Heart left ventricle (tissue), 13 donors: Measurements from ENCODE around the gene ARHGAP29.

Experiments used
- POLR2A ChIP-seq, 2 donors: fragments of 450-650 bp; IDR thresholded peaks; one replicate each; pipeline ENCODE4 v1.6.1; 2017; ENCODE audit warnings: antibody characterized with exemption in 2 of 2, mild to moderate bottlenecking in 2 of 2, moderate library complexity in 2 of 2
- TF ChIP-seq, protein P1 (sequence below), 12 donors: fragments of 200-600 bp; sonication (generic) in 4 of 12; IDR thresholded peaks; one replicate each; pipeline versions ENCODE4 v1.5.0 to v1.8.0; 2018 to 2022; ENCODE audit warnings: antibody characterized with exemption in 12 of 12, mild to moderate bottlenecking in 5 of 12
- donor health status: ischemic (EF 13 %, LVEDD 7.1; RV severe dilation, severe dysfunction).
- donor health status: DM: no; HTN: yes; CAD: no.
- donor health status: DM: no; HTN: no; CAD: no.
- donor health status: ischemic (EF 25% LVEDD 6.9; RV normal size, moderate dysfunction).
- donor health status: ischemic (EF 25% LVEDD 5.7; RV mildly dilated, moderate dysfunction).
- donor health status: ischemic (EF 35%, LVEDD 5.7; RV mildly dilated, moderate dysfunction).
- donor health status: nonischemic (EF 11% LVEDD 7.7; RV severe dilation, severe dysfunction).
- donor health status: DM: yes; HTN: yes; CAD: no.
- donor health status: PGD.
- donor health status: ischemic (EF 29% LVEDD 5.4; RV normal size, mild dysfunction).
- donor health status: nonischemic (EF 23%, LVEDD 6.1; RV moderate dilation, normal function).

DNA sequence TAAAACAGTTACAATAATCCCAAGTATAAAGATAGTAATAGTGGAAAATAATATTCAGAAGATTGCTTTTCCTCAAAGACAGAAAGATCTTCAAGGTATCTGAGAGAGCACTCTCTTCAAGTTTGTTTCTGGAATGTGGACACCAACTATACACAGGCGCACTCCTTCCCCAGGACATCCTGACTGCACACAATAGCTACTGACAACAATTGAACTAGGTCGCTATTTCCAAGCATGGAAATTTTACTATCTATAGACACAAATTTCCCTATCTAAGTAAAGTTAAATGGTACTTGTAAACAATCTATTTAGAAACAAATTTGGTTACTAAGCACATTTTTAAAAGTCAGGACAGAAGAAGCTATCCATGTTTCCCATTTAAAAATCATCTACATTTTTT lies 19.1 kb downstream of the ARHGAP29 start:
- no peak for TF ChIP-seq POLR2A (IDR thresholded peaks at IDR 0.05)
- TF ChIP-seq, protein P1, sequence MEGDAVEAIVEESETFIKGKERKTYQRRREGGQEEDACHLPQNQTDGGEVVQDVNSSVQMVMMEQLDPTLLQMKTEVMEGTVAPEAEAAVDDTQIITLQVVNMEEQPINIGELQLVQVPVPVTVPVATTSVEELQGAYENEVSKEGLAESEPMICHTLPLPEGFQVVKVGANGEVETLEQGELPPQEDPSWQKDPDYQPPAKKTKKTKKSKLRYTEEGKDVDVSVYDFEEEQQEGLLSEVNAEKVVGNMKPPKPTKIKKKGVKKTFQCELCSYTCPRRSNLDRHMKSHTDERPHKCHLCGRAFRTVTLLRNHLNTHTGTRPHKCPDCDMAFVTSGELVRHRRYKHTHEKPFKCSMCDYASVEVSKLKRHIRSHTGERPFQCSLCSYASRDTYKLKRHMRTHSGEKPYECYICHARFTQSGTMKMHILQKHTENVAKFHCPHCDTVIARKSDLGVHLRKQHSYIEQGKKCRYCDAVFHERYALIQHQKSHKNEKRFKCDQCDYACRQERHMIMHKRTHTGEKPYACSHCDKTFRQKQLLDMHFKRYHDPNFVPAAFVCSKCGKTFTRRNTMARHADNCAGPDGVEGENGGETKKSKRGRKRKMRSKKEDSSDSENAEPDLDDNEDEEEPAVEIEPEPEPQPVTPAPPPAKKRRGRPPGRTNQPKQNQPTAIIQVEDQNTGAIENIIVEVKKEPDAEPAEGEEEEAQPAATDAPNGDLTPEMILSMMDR (IDR thresholded peaks at IDR 0.05), result no peak
